Amniotic epithelial cell (primary cell): ENCODE results near the gene DLL3.
"Not testable (repeated sequence)": the region's sequence is repeated elsewhere in the genome, so short reads cannot be mapped to it uniquely, and the experiment has no call there.

Source experiments
- DNase-seq: peaks from one replicate; pipeline ENCODE4 v3.0.0-alpha.2; 2010; ENCODE audit warnings: low read depth

Gene DLL3

GRCh38 chr19:39498798-39499642 is at the start of gene DLL3:
DLL3 (plus strand) TSS chr19:39498947; CDS start chr19:39498975, 28 bp downstream.
- no peak for DNase-seq

- no peak for DNase-seq
These were observed 49.5 kb upstream of the DLL3 start for GRCh38 chr19:39449116-39449797.

- DNase-seq = not testable (repeated sequence)
These were observed 47.5 kb upstream of the DLL3 start for GRCh38 chr19:39451257-39451656.

- DNase-seq = no peak
These were observed 35.3 kb upstream of the DLL3 start for GRCh38 chr19:39463403-39463802.

- no peak for DNase-seq
These were observed 32.6 kb upstream of the DLL3 start for GRCh38 chr19:39465956-39466747.

GRCh38 chr19:39467941-39468340 is 30.8 kb upstream of the DLL3 start:
- DNase-seq = no peak

GRCh38 chr19:39469036-39469435 is 29.7 kb upstream of the DLL3 start:
- no peak for DNase-seq

GRCh38 chr19:39469567-39469966 is 29.2 kb upstream of the DLL3 start:
- no peak for DNase-seq

GRCh38 chr19:39470724-39471339 is 27.9 kb upstream of the DLL3 start:
- peak; percentile 60 for DNase-seq

- DNase-seq = no peak
These were observed 26.8 kb upstream of the DLL3 start for GRCh38 chr19:39471756-39472536.

GRCh38 chr19:39472746-39473442 is 25.9 kb upstream of the DLL3 start:
- no peak for DNase-seq

- no peak for DNase-seq
These were observed 25.2 kb upstream of the DLL3 start for GRCh38 chr19:39473443-39473960.

GRCh38 chr19:39474139-39474620 is 24.6 kb upstream of the DLL3 start:
- peak; percentile 32 for DNase-seq

- no peak for DNase-seq
These were observed 23.0 kb upstream of the DLL3 start for GRCh38 chr19:39475748-39476147.

GRCh38 chr19:39479319-39479801 is 19.4 kb upstream of the DLL3 start:
- not testable (repeated sequence) for DNase-seq

GRCh38 chr19:39479916-39480315 is 18.8 kb upstream of the DLL3 start:
- DNase-seq = no peak

GRCh38 chr19:39480337-39481228 is 18.2 kb upstream of the DLL3 start, which contains the start of gene TIMM50:
TIMM50 (plus strand) TSS chr19:39480838; CDS start chr19:39480854, 16 bp downstream.
- peak; percentile 84 for DNase-seq

- no peak for DNase-seq
These were observed 17.6 kb upstream of the DLL3 start for GRCh38 chr19:39481229-39481545.

GRCh38 chr19:39481676-39482075 is 17.1 kb upstream of the DLL3 start:
- no peak for DNase-seq
